CD14-positive monocyte (primary cell): ENCODE data around the gene SUPT6H. TPM values are rescaled to one million over a fixed set of nuclear protein-coding genes. Genes with fewer than 3 reads are reported as not detected.
"Not testable (repeated sequence)": the region's sequence is repeated elsewhere in the genome, so short reads cannot be mapped to it uniquely, and the experiment has no call there.

Experiments
- DNase-seq, 3 donors: peaks; one replicate each; pipeline ENCODE4 v3.0.0-alpha.2; 2011 to 2022
- H2AFZ ChIP-seq: 2 replicates; pipeline ENCODE4 v1.6.0; 2012; ENCODE audit warnings: mild to moderate bottlenecking, low read depth, low read length, inconsistent platforms; ENCODE audit not compliant: insufficient read depth, poor library complexity, severe bottlenecking
- H3K27ac ChIP-seq, 2 donors: 1 replicate in 1 of 2; 2 replicates in 1 of 2; pipeline ENCODE4 v1.5.1; 2012 to 2013; ENCODE audit warnings: low read length in 2 of 2, control low read depth in 1 of 2, inconsistent platforms in 1 of 2, low read depth in 1 of 2, mild to moderate bottlenecking in 1 of 2
- H3K27me3 ChIP-seq, 2 donors: one replicate each; pipeline versions ENCODE4 v1.6.0 to v1.6.1; 2011 to 2013; ENCODE audit warnings: low read length in 2 of 2; ENCODE audit not compliant: control insufficient read depth in 2 of 2, insufficient read depth in 2 of 2
- H3K36me3 ChIP-seq, 2 donors: replicated peaks in 1 of 2; 1 replicate in 1 of 2; 2 replicates in 1 of 2; pipeline versions ENCODE4 v1.5.1 to v1.6.1; 2012 to 2013; ENCODE audit warnings: low read length in 2 of 2, control low read depth in 1 of 2, inconsistent platforms in 1 of 2, mild to moderate bottlenecking in 1 of 2; ENCODE audit not compliant: insufficient read depth in 2 of 2, control insufficient read depth in 1 of 2
- H3K4me1 ChIP-seq, 2 donors: 1 replicate in 1 of 2; 2 replicates in 1 of 2; pipeline versions ENCODE4 v1.5.1 to v1.6.1; 2012 to 2013; ENCODE audit warnings: low read length in 2 of 2, control low read depth in 1 of 2, inconsistent platforms in 1 of 2, mild to moderate bottlenecking in 1 of 2, moderate library complexity in 1 of 2; ENCODE audit not compliant: insufficient read depth in 2 of 2, control insufficient read depth in 1 of 2
- H3K4me2 ChIP-seq: replicated peaks from 2 replicates; pipeline ENCODE3; 2012; ENCODE audit warnings: low read length, moderate library complexity, mild to moderate bottlenecking; ENCODE audit not compliant: poor library complexity, severe bottlenecking; ENCODE audit errors: extremely low read depth
- H3K4me3 ChIP-seq, 3 experiments: fragments of 200-600 bp in 1 of 3; sonication (generic) in 1 of 3; replicated peaks in 1 of 3; 1 replicate in 2 of 3; 2 replicates in 1 of 3; pipeline ENCODE4 v1.5.1; 2011 to 2013; ENCODE audit warnings: low read length in 3 of 3, mild to moderate bottlenecking in 3 of 3, control low read depth in 2 of 3, low read depth in 2 of 3, inconsistent platforms in 1 of 3, moderate library complexity in 1 of 3
- H3K79me2 ChIP-seq: 2 replicates; pipeline ENCODE4 v1.6.0; 2012; ENCODE audit warnings: mild to moderate bottlenecking, control low read depth, inconsistent platforms, low read length, moderate library complexity; ENCODE audit not compliant: insufficient read depth
- H3K9ac ChIP-seq: 2 replicates; pipeline ENCODE4 v1.6.0; 2017; ENCODE audit warnings: low read length, mild to moderate bottlenecking; ENCODE audit not compliant: insufficient read depth, poor library complexity, severe bottlenecking
- H3K9me3 ChIP-seq, 2 donors: replicated peaks in 1 of 2; 1 replicate in 1 of 2; 2 replicates in 1 of 2; pipeline versions ENCODE4 v1.5.1 to v1.6.1; 2012 to 2013; ENCODE audit warnings: low read length in 2 of 2, control low read depth in 1 of 2; ENCODE audit not compliant: control insufficient read depth in 1 of 2, insufficient read depth in 1 of 2
- H4K20me1 ChIP-seq: 2 replicates; pipeline ENCODE4 v1.6.0; 2012; ENCODE audit warnings: mild to moderate bottlenecking, low read length, control low read depth, moderate library complexity; ENCODE audit not compliant: insufficient read depth
- H3K27ac Mint-ChIP-seq, 7 donors: one replicate each; pipeline ENCODE4 v1.8.0; 2020; ENCODE audit warnings: mild to moderate bottlenecking in 7 of 7, mixed read lengths in 7 of 7, moderate library complexity in 6 of 7, inconsistent platforms in 2 of 7
- H3K27me3 Mint-ChIP-seq, 3 donors: one replicate each; pipeline ENCODE4 v1.8.0; 2021 to 2022; ENCODE audit warnings: low read depth in 3 of 3, mild to moderate bottlenecking in 3 of 3, mixed read lengths in 3 of 3, moderate library complexity in 3 of 3, inconsistent platforms in 1 of 3
- H3K36me3 Mint-ChIP-seq, 2 donors: one replicate each; pipeline ENCODE4 v1.8.0; 2020; ENCODE audit warnings: mixed read lengths in 2 of 2, inconsistent platforms in 1 of 2, mild to moderate bottlenecking in 1 of 2
- H3K4me1 Mint-ChIP-seq: one replicate; pipeline ENCODE4 v1.8.0; 2020; ENCODE audit warnings: mild to moderate bottlenecking, mixed read lengths
- H3K4me3 Mint-ChIP-seq, 2 donors: one replicate each; pipeline ENCODE4 v1.8.0; 2020; ENCODE audit warnings: mild to moderate bottlenecking in 2 of 2, mixed read lengths in 2 of 2, moderate library complexity in 1 of 2
- H3K9me3 Mint-ChIP-seq, 7 donors: one replicate each; pipeline ENCODE4 v1.8.0; 2020 to 2022; ENCODE audit warnings: mixed read lengths in 7 of 7, mild to moderate bottlenecking in 6 of 7, moderate library complexity in 6 of 7, inconsistent platforms in 2 of 7
- WGBS: methylation state at CpG from one replicate; pipeline ENCODE4 v1.1.5; 2013; ENCODE audit warnings: missing lambda C conversion rate; ENCODE audit not compliant: insufficient coverage; 5-methylcytosine and 5-hydroxymethylcytosine counted together
- intact Hi-C, 2 donors: fragments of 100-400 bp; cut with micrococcal nuclease; formaldehyde crosslinking; loops; one replicate each; pipeline versions ENCODE4 v1.15.0 to v1.15.1; 2023
- polyA plus RNA-seq, 3 donors: library from polyadenylated mRNA; depleted of rRNA in 1 of 3; unstranded in 2 of 3; stranded (reverse) in 1 of 3; fragments of 300-500 nt in 2 of 3; fragments of >200 nt in 1 of 3; fragmentation: Illumina TruSeq in 2 of 3; gene quantifications; 1 replicate in 2 of 3; 2 replicates in 1 of 3; pipeline ENCODE4 v1.2.3, GENCODE V29; 2012 to 2021
- TF ChIP-seq, protein P1 (sequence below): fragments of 200-600 bp; IDR thresholded peaks from one replicate; pipeline ENCODE4 v1.8.0; 2022; ENCODE audit warnings: antibody characterized with exemption, mild to moderate bottlenecking

SUPT6H gene
- polyA plus RNA-seq, 3 donors: 3.8 to 33.9 (median 7.8) TPM

DNA sequence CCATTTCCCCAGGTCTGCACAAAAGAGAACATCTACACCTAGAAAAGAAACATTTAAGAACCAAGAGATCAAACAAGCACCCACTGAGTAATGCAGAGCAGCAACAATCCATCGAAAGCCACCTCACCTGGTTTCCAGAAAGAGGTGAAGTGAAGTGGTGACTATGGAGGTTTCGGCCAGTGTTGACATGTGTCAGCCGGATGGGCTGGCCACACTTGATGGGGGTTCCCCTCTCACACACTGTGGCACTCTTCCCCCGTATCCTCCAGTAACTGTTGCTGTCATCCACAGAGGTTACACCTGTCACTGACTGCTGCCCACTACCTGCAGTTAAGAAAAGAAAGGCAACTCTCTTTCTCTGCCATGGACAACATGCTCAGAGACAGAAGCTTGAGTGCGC is 6.8 kb upstream of the SUPT6H start:
- Mint-ChIP-seq H3K9me3 (peaks cover 0 to 7% (median 0%) of the 10 kb centered on the region in 7 donors), H3K4me3 (no peak overlapping the region), H3K27ac (peak overlapping the region in 1 of 7 donors; percentile 3), H3K4me1 (peaks cover 2% of the 10 kb centered on the region), H3K27me3 (no peaks in the 10 kb centered on the region), H3K36me3 (peaks cover 62 to 77% of the 10 kb centered on the region in 2 donors)
- Histone ChIP-seq H3K9ac (no peak overlapping the region), H3K4me3 (no peak overlapping the region), H3K9me3 (no peaks in the 10 kb centered on the region), H4K20me1 (peaks cover 47% of the 10 kb centered on the region), H3K79me2 (peaks cover 83% of the 10 kb centered on the region), H3K36me3 (peaks cover 52 to 84% of the 10 kb centered on the region in 2 donors), H2AFZ (no peak overlapping the region), H3K27me3 (no peaks in the 10 kb centered on the region), H3K27ac (peak overlapping the region in 1 of 2 donors; percentile 20), H3K4me1 (no peaks in the 10 kb centered on the region), H3K4me2 (no peak overlapping the region)
- intact Hi-C loops: no loop called here
- WGBS: no CpG with 5 or more reads among the region's 5 CpGs
- DNase-seq: no peak
- TF ChIP-seq, protein P1, sequence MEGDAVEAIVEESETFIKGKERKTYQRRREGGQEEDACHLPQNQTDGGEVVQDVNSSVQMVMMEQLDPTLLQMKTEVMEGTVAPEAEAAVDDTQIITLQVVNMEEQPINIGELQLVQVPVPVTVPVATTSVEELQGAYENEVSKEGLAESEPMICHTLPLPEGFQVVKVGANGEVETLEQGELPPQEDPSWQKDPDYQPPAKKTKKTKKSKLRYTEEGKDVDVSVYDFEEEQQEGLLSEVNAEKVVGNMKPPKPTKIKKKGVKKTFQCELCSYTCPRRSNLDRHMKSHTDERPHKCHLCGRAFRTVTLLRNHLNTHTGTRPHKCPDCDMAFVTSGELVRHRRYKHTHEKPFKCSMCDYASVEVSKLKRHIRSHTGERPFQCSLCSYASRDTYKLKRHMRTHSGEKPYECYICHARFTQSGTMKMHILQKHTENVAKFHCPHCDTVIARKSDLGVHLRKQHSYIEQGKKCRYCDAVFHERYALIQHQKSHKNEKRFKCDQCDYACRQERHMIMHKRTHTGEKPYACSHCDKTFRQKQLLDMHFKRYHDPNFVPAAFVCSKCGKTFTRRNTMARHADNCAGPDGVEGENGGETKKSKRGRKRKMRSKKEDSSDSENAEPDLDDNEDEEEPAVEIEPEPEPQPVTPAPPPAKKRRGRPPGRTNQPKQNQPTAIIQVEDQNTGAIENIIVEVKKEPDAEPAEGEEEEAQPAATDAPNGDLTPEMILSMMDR: no peak

DNA sequence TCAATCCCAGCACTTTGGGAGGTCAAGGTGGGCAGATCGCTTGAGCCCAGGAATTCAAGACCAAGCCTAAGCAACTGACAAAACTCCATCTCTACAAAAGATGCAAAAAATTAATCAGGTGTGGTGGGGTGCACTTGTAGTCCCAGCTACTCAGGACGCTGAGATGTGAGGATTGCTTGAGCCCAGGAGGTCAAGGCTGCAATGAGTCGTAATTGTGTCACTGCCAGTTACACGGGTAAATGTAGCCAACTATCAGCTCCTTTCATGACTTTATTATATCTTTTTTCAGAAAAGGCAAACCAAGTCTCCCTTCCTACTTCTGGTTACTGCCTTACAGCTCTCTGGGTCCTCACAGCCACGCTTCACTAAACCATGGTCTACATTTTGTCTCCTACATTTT is 4.2 kb upstream of the SUPT6H start:
- Histone ChIP-seq H3K79me2 (peaks cover 90% of the 10 kb centered on the region), H3K4me1 (peaks cover 11 to 16% of the 10 kb centered on the region in 2 donors), H3K9ac (no peak overlapping the region), H3K27me3 (no peaks in the 10 kb centered on the region), H3K9me3 (no peaks in the 10 kb centered on the region), H3K36me3 (peaks cover 31 to 58% of the 10 kb centered on the region in 2 donors), H3K4me3 (no peak overlapping the region), H3K27ac (no peak overlapping the region), H2AFZ (no peak overlapping the region), H3K4me2 (no peak overlapping the region), H4K20me1 (peaks cover 36% of the 10 kb centered on the region)
- TF ChIP-seq, protein P1: no peak
- DNase-seq: no peak
- intact Hi-C loops: no loop called here
- Mint-ChIP-seq H3K27me3 (peaks cover 0 to 2% (median 0%) of the 10 kb centered on the region in 3 donors), H3K27ac (peak overlapping the region in 1 of 7 donors; percentile 26), H3K36me3 (peaks cover 52 to 63% of the 10 kb centered on the region in 2 donors), H3K4me1 (peaks cover 15% of the 10 kb centered on the region), H3K4me3 (no peak overlapping the region), H3K9me3 (peaks cover 0 to 7% (median 2%) of the 10 kb centered on the region in 7 donors)
- no CpG with 5 or more reads among the region's 5 CpGs for WGBS

DNA sequence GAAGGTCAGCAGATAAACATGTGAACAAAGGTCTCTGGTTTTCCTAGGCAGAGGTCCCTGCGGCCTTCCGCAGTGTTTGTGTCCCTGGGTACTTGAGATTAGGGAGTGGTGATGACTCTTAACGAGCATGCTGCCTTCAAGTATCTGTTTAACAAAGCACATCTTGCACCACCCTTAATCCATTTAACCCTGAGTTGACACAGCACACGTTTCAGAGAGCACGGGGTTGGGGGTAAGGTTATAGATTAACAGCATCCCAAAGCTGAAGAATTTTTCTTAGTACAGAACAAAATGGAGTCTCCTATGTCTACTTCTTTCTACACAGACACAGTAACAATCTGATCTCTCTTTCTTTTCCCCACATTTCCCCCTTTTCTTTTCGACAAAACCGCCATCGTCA is 3.7 kb upstream of the SUPT6H start:
- H3K27me3 Mint-ChIP-seq, H3K9me3 ChIP-seq, H3K27ac ChIP-seq, H3K4me2 ChIP-seq, H3K4me3 ChIP-seq, H3K27me3 ChIP-seq, H3K4me3 Mint-ChIP-seq, H2AFZ ChIP-seq, intact Hi-C loops, H3K9me3 Mint-ChIP-seq, DNase-seq, H3K9ac ChIP-seq: not testable (repeated sequence)
- Histone ChIP-seq H3K79me2 (peaks cover 90% of the 10 kb centered on the region), H4K20me1 (peaks cover 31% of the 10 kb centered on the region), H3K4me1 (peaks cover 17 to 21% of the 10 kb centered on the region in 2 donors), H3K36me3 (peaks cover 26 to 52% of the 10 kb centered on the region in 2 donors)
- Mint-ChIP-seq H3K27ac (peak overlapping the region in 2 of 7 donors; percentile 19 to 76), H3K36me3 (peaks cover 47 to 58% of the 10 kb centered on the region in 2 donors), H3K4me1 (peaks cover 21% of the 10 kb centered on the region)
- WGBS: no CpG with 5 or more reads among the region's 8 CpGs
